ENCODE data around the gene PELI3.
"Not testable (repeated sequence)": the region's sequence is repeated elsewhere in the genome, so short reads cannot be mapped to it uniquely, and the experiment has no call there.

Gene PELI3

GRCh38 chr11:66457826-66458225 lies 8.9 kb upstream of the PELI3 start:
- Histone ChIP-seq H3K36me3 (replicated peaks) (no peaks in the 10 kb centered on the region), H3K27me3 (replicated peaks) (no peaks in the 10 kb centered on the region), H3K27ac (no peak overlapping the region), H3K4me3 (ENCODE audit: low read depth, low read length) (no peak overlapping the region)
- DNase-seq, result no peak
- in situ Hi-C loops (cut with HindIII; ENCODE audit: low pct_ligation_motif_present, low sequenced_read_pairs), result no loop called here
- TF ChIP-seq CTCF (IDR thresholded peaks at IDR 0.05; ENCODE audit: low read depth, low read length, missing control alignments), result no peak

- DNase-seq, result no peak
- Histone ChIP-seq H3K27ac (no peak overlapping the region), H3K27me3 (replicated peaks) (no peaks in the 10 kb centered on the region), H3K36me3 (replicated peaks) (no peaks in the 10 kb centered on the region), H3K4me3 (ENCODE audit: low read depth, low read length) (no peak overlapping the region)
- in situ Hi-C loops (cut with HindIII; ENCODE audit: low pct_ligation_motif_present, low sequenced_read_pairs), result no loop called here
- no peak for TF ChIP-seq CTCF (IDR thresholded peaks at IDR 0.05; ENCODE audit: low read depth, low read length, missing control alignments)
Observed at GRCh38 chr11:66459138-66459778, 7.4 kb upstream of the PELI3 start.

- no peaks in the 10 kb centered on the region for H3K27me3 ChIP-seq (replicated peaks)
- no peak for TF ChIP-seq CTCF (IDR thresholded peaks at IDR 0.05; ENCODE audit: low read depth, low read length, missing control alignments)
- in situ Hi-C loops (cut with HindIII; ENCODE audit: low pct_ligation_motif_present, low sequenced_read_pairs), result no loop called here
- no peak overlapping the region for H3K27ac ChIP-seq
- no peak for DNase-seq
- H3K36me3 ChIP-seq (replicated peaks), result no peaks in the 10 kb centered on the region
- H3K4me3 ChIP-seq (ENCODE audit: low read depth, low read length), result no peak overlapping the region
Observed at GRCh38 chr11:66462010-66462409, 4.7 kb upstream of the PELI3 start.

- Histone ChIP-seq H3K4me3 (ENCODE audit: low read depth, low read length) (no peak overlapping the region), H3K36me3 (replicated peaks) (no peaks in the 10 kb centered on the region), H3K27ac (no peak overlapping the region), H3K27me3 (replicated peaks) (no peaks in the 10 kb centered on the region)
- DNase-seq, result no peak
- in situ Hi-C loops (cut with HindIII; ENCODE audit: low pct_ligation_motif_present, low sequenced_read_pairs), result no loop called here
- TF ChIP-seq CTCF (IDR thresholded peaks at IDR 0.05; ENCODE audit: low read depth, low read length, missing control alignments), result no peak
Observed at GRCh38 chr11:66462911-66463310, 3.8 kb upstream of the PELI3 start.

GRCh38 chr11:66464116-66464515 lies 2.6 kb upstream of the PELI3 start:
- DNase-seq; H3K27me3 ChIP-seq (replicated peaks); in situ Hi-C loops (cut with HindIII; ENCODE audit: low pct_ligation_motif_present, low sequenced_read_pairs); H3K36me3 ChIP-seq (replicated peaks); H3K27ac ChIP-seq; H3K4me3 ChIP-seq (ENCODE audit: low read depth, low read length): not testable (repeated sequence)

GRCh38 chr11:66464916-66465315 lies 1.8 kb upstream of the PELI3 start:
- no peak for TF ChIP-seq CTCF (IDR thresholded peaks at IDR 0.05; ENCODE audit: low read depth, low read length, missing control alignments)
- Histone ChIP-seq H3K4me3 (ENCODE audit: low read depth, low read length) (no peak overlapping the region), H3K27me3 (replicated peaks) (no peaks in the 10 kb centered on the region), H3K36me3 (replicated peaks) (no peaks in the 10 kb centered on the region), H3K27ac (no peak overlapping the region)
- in situ Hi-C loops (cut with HindIII; ENCODE audit: low pct_ligation_motif_present, low sequenced_read_pairs), result no loop called here
- no peak for DNase-seq

Measured in brain microvascular endothelial cell (primary cell).